HEK293 (cell line): ENCODE results near the gene LCNL1.

Experiments
- BCL11B ChIP-seq: fragments of 450-650 bp; formaldehyde crosslinking; IDR thresholded peaks from 2 replicates; pipeline ENCODE4 v1.5.1; 2016; ENCODE audit warnings: low read depth, missing biosample characterization, missing genetic modification characterization
- KLF1 ChIP-seq: fragments of 450-650 bp; formaldehyde crosslinking; IDR thresholded peaks from 2 replicates; pipeline ENCODE4 v1.5.1; 2016; ENCODE audit warnings: missing biosample characterization, missing genetic modification characterization
- MEIS1 ChIP-seq: sonication (generic); formaldehyde crosslinking; IDR thresholded peaks from 2 replicates; pipeline ENCODE4 v1.8.1; 2022; ENCODE audit warnings: missing genetic modification reagents, mild to moderate bottlenecking, borderline replicate concordance
- PRDM1 ChIP-seq: fragments of 450-650 bp; formaldehyde crosslinking; IDR thresholded peaks from 2 replicates; pipeline ENCODE4; 2016; ENCODE audit warnings: missing biosample characterization, missing genetic modification characterization
- ZBTB1 ChIP-seq: fragments of 450-650 bp; formaldehyde crosslinking; IDR thresholded peaks from 2 replicates; pipeline ENCODE4 v1.5.1; 2016; ENCODE audit warnings: missing biosample characterization, missing genetic modification characterization
- ZFP37 ChIP-seq: fragments of 450-650 bp; formaldehyde crosslinking; IDR thresholded peaks from 2 replicates; pipeline ENCODE4 v1.5.1; 2016; ENCODE audit warnings: missing biosample characterization, missing genetic modification characterization
- ZNF174 ChIP-seq: fragments of 450-650 bp; formaldehyde crosslinking; IDR thresholded peaks from 2 replicates; pipeline ENCODE4 v1.5.0; 2017; ENCODE audit warnings: missing biosample characterization, mild to moderate bottlenecking, missing genetic modification characterization
- ZNF394 ChIP-seq: fragments of 450-650 bp; formaldehyde crosslinking; IDR thresholded peaks from 2 replicates; pipeline ENCODE4 v1.5.1; 2016; ENCODE audit warnings: missing biosample characterization, missing genetic modification characterization, mild to moderate bottlenecking, moderate library complexity, borderline replicate concordance
- ZNF548 ChIP-seq: fragments of 450-650 bp; formaldehyde crosslinking; IDR thresholded peaks from 2 replicates; pipeline ENCODE4 v1.5.1; 2016; ENCODE audit warnings: missing biosample characterization, missing genetic modification characterization
- ZNF600 ChIP-seq: fragments of 450-650 bp; formaldehyde crosslinking; IDR thresholded peaks from 2 replicates; pipeline ENCODE4 v1.5.1; 2016; ENCODE audit warnings: missing biosample characterization, missing genetic modification characterization
- ZNF621 ChIP-seq: fragments of 450-650 bp; formaldehyde crosslinking; IDR thresholded peaks from 2 replicates; pipeline ENCODE4 v1.5.1; 2017; ENCODE audit warnings: missing biosample characterization, missing genetic modification characterization
- ZNF626 ChIP-seq: fragments of 450-650 bp; sonication (Bioruptor Pico); formaldehyde crosslinking; IDR thresholded peaks from 2 replicates; pipeline ENCODE4 v1.5.1; 2018; ENCODE audit warnings: missing biosample characterization, missing genetic modification characterization, inconsistent platforms
- ZNF747 ChIP-seq: fragments of 450-650 bp; formaldehyde crosslinking; IDR thresholded peaks from 2 replicates; pipeline ENCODE4 v1.5.1; 2016; ENCODE audit warnings: missing biosample characterization, missing genetic modification characterization
- ZNF76 ChIP-seq: fragments of 450-650 bp; formaldehyde crosslinking; IDR thresholded peaks from 2 replicates; pipeline ENCODE4; 2016; ENCODE audit warnings: low read depth, missing biosample characterization, missing genetic modification characterization, borderline replicate concordance
- ZNF843 ChIP-seq: fragments of 450-650 bp; formaldehyde crosslinking; IDR thresholded peaks from 2 replicates; pipeline ENCODE4 v1.5.1; 2016; ENCODE audit warnings: missing biosample characterization, missing genetic modification characterization
- TF ChIP-seq, protein P1 (sequence below): fragments of 450-650 bp; formaldehyde crosslinking; IDR thresholded peaks from 2 replicates; pipeline ENCODE4 v1.5.1; 2016; ENCODE audit warnings: missing biosample characterization, missing genetic modification characterization
- TF ChIP-seq, protein P2 (sequence below): fragments of 450-650 bp; formaldehyde crosslinking; IDR thresholded peaks from 2 replicates; pipeline ENCODE4 v1.5.1; 2017; ENCODE audit warnings: missing biosample characterization, mild to moderate bottlenecking, missing genetic modification characterization, moderate library complexity
- TF ChIP-seq, protein P3 (sequence below): fragments of 450-650 bp; formaldehyde crosslinking; IDR thresholded peaks from 2 replicates; pipeline ENCODE4 v1.5.1; 2016; ENCODE audit warnings: missing biosample characterization, missing genetic modification characterization
- TF ChIP-seq, protein P4 (sequence below): fragments of 450-650 bp; formaldehyde crosslinking; optimal IDR thresholded peaks from 2 replicates; pipeline ENCODE3; 2016; ENCODE audit warnings: missing biosample characterization, mild to moderate bottlenecking, missing genetic modification characterization
- TF ChIP-seq, protein P5 (sequence below): fragments of 450-650 bp; formaldehyde crosslinking; IDR thresholded peaks from 2 replicates; pipeline ENCODE4 v1.5.1; 2016; ENCODE audit warnings: missing biosample characterization, missing genetic modification characterization
- TF ChIP-seq, protein P6 (sequence below): fragments of 450-650 bp; formaldehyde crosslinking; IDR thresholded peaks from 2 replicates; pipeline ENCODE4 v1.5.1; 2017; ENCODE audit warnings: missing biosample characterization, missing genetic modification characterization
- TF ChIP-seq, protein P7 (sequence below): fragments of 450-650 bp; formaldehyde crosslinking; IDR thresholded peaks from 2 replicates; pipeline ENCODE4 v1.5.1; 2017; ENCODE audit warnings: missing biosample characterization, missing genetic modification characterization
- TF ChIP-seq, protein P8 (sequence below): fragments of 450-650 bp; formaldehyde crosslinking; IDR thresholded peaks from 2 replicates; pipeline ENCODE4 v1.5.1; 2016; ENCODE audit warnings: missing biosample characterization, missing genetic modification characterization, borderline replicate concordance
- TF ChIP-seq, protein P9 (sequence below): fragments of 450-650 bp; formaldehyde crosslinking; IDR thresholded peaks from 2 replicates; pipeline ENCODE4 v1.5.1; 2017; ENCODE audit warnings: missing biosample characterization, missing genetic modification characterization

LCNL1 gene

DNA sequence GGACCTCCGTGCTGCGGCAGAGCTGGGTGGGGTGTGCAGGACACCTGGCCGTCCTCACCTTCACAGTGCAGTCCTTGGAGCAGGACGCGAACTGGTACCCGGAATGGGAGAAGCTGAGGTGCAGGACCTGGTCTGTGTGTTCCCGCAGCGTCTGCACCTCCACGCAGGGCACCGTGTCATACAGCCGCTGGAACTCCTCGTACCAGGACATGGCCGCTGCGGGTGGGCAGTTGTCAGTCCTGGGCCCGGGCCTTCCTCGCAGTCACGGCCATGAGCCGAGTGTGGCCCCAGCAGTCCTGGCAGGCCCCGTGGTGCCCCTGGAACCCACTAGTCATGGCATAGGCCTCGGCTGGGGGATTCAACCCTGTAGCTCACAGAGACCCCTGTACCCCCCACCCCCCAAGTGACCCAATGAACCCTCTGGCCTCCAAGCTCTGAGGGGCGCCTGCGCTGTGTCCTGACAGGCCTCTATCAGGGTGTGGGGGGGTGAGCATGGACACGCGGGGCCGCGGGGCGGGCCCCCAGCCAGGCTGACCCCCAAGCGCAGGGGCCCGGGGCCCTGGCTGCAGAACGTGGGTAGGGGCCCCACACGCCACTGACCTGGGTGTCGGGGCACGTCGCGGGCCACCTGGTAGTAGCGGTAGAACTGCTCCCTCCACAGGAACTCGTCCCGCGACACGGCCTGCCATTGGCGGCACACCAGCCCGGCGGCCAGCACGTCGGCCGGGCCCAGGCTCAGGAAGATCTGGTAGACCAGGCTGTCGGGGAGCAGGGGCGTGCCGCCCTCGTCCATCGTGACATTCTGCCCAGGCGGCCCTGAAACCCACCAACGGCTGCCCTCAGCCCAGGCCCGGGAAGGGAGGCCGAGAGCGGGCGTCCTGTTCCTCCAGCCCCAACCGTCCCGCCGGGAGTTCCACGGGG lies 39.2 kb upstream of the LCNL1 start (continued):
- TF ChIP-seq ZNF747 (tag by site-specific recombination) (no peak), ZNF843 (tag by site-specific recombination) (no peak), ZNF76 (tag by site-specific recombination) (0 out of 2 replicates have a peak, but pooled peaks have one; percentile 16), ZNF626 (no peak), ZNF174 (tag by site-specific recombination) (no peak), KLF1 (tag by site-specific recombination) (peak; percentile 64), MEIS1 (CRISPR knock-in tag) (no peak), ZFP37 (tag by site-specific recombination) (peak; percentile 65; the same call in 1 of the 2 replicates), BCL11B (no peak), ZBTB1 (tag by site-specific recombination) (no peak), PRDM1 (tag by site-specific recombination) (no peak), ZNF600 (tag by site-specific recombination) (peak; percentile 70; the same call in 1 of the 2 replicates), ZNF548 (tag by site-specific recombination) (no peak), ZNF394 (no peak), ZNF621 (no peak)
- TF ChIP-seq, protein P1, sequence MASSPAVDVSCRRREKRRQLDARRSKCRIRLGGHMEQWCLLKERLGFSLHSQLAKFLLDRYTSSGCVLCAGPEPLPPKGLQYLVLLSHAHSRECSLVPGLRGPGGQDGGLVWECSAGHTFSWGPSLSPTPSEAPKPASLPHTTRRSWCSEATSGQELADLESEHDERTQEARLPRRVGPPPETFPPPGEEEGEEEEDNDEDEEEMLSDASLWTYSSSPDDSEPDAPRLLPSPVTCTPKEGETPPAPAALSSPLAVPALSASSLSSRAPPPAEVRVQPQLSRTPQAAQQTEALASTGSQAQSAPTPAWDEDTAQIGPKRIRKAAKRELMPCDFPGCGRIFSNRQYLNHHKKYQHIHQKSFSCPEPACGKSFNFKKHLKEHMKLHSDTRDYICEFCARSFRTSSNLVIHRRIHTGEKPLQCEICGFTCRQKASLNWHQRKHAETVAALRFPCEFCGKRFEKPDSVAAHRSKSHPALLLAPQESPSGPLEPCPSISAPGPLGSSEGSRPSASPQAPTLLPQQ: 0 out of 2 replicates have a peak, but pooled peaks have one; percentile 20
- TF ChIP-seq, protein P2, sequence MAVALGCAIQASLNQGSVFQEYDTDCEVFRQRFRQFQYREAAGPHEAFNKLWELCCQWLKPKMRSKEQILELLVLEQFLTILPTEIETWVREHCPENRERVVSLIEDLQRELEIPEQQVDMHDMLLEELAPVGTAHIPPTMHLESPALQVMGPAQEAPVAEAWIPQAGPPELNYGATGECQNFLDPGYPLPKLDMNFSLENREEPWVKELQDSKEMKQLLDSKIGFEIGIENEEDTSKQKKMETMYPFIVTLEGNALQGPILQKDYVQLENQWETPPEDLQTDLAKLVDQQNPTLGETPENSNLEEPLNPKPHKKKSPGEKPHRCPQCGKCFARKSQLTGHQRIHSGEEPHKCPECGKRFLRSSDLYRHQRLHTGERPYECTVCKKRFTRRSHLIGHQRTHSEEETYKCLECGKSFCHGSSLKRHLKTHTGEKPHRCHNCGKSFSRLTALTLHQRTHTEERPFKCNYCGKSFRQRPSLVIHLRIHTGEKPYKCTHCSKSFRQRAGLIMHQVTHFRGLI (tag by site-specific recombination): peak; percentile 92
- TF ChIP-seq, protein P3, sequence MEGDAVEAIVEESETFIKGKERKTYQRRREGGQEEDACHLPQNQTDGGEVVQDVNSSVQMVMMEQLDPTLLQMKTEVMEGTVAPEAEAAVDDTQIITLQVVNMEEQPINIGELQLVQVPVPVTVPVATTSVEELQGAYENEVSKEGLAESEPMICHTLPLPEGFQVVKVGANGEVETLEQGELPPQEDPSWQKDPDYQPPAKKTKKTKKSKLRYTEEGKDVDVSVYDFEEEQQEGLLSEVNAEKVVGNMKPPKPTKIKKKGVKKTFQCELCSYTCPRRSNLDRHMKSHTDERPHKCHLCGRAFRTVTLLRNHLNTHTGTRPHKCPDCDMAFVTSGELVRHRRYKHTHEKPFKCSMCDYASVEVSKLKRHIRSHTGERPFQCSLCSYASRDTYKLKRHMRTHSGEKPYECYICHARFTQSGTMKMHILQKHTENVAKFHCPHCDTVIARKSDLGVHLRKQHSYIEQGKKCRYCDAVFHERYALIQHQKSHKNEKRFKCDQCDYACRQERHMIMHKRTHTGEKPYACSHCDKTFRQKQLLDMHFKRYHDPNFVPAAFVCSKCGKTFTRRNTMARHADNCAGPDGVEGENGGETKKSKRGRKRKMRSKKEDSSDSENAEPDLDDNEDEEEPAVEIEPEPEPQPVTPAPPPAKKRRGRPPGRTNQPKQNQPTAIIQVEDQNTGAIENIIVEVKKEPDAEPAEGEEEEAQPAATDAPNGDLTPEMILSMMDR (tag by site-specific recombination): peak; percentile 45
- TF ChIP-seq, protein P4, sequence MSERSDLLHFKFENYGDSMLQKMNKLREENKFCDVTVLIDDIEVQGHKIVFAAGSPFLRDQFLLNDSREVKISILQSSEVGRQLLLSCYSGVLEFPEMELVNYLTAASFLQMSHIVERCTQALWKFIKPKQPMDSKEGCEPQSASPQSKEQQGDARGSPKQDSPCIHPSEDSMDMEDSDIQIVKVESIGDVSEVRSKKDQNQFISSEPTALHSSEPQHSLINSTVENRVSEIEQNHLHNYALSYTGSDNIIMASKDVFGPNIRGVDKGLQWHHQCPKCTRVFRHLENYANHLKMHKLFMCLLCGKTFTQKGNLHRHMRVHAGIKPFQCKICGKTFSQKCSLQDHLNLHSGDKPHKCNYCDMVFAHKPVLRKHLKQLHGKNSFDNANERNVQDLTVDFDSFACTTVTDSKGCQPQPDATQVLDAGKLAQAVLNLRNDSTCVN (tag by site-specific recombination): peak; percentile 42
- TF ChIP-seq, protein P5, sequence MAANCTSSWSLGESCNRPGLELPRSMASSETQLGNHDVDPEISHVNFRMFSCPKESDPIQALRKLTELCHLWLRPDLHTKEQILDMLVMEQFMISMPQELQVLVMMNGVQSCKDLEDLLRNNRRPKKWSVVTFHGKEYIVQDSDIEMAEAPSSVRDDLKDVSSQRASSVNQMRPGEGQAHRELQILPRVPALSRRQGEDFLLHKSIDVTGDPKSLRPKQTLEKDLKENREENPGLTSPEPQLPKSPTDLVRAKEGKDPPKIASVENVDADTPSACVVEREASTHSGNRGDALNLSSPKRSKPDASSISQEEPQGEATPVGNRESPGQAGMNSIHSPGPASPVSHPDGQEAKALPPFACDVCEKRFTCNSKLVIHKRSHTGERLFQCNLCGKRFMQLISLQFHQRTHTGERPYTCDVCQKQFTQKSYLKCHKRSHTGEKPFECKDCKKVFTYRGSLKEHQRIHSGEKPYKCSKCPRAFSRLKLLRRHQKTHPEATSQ: no peak
- TF ChIP-seq, protein P6, sequence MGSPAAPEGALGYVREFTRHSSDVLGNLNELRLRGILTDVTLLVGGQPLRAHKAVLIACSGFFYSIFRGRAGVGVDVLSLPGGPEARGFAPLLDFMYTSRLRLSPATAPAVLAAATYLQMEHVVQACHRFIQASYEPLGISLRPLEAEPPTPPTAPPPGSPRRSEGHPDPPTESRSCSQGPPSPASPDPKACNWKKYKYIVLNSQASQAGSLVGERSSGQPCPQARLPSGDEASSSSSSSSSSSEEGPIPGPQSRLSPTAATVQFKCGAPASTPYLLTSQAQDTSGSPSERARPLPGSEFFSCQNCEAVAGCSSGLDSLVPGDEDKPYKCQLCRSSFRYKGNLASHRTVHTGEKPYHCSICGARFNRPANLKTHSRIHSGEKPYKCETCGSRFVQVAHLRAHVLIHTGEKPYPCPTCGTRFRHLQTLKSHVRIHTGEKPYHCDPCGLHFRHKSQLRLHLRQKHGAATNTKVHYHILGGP (tag by site-specific recombination): no peak
- TF ChIP-seq, protein P7, sequence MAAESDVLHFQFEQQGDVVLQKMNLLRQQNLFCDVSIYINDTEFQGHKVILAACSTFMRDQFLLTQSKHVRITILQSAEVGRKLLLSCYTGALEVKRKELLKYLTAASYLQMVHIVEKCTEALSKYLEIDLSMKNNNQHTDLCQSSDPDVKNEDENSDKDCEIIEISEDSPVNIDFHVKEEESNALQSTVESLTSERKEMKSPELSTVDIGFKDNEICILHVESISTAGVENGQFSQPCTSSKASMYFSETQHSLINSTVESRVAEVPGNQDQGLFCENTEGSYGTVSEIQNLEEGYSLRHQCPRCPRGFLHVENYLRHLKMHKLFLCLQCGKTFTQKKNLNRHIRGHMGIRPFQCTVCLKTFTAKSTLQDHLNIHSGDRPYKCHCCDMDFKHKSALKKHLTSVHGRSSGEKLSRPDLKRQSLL (tag by site-specific recombination): no peak
- TF ChIP-seq, protein P8, sequence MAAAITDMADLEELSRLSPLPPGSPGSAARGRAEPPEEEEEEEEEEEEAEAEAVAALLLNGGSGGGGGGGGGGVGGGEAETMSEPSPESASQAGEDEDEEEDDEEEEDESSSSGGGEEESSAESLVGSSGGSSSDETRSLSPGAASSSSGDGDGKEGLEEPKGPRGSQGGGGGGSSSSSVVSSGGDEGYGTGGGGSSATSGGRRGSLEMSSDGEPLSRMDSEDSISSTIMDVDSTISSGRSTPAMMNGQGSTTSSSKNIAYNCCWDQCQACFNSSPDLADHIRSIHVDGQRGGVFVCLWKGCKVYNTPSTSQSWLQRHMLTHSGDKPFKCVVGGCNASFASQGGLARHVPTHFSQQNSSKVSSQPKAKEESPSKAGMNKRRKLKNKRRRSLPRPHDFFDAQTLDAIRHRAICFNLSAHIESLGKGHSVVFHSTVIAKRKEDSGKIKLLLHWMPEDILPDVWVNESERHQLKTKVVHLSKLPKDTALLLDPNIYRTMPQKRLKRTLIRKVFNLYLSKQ: no peak
- TF ChIP-seq, protein P9, sequence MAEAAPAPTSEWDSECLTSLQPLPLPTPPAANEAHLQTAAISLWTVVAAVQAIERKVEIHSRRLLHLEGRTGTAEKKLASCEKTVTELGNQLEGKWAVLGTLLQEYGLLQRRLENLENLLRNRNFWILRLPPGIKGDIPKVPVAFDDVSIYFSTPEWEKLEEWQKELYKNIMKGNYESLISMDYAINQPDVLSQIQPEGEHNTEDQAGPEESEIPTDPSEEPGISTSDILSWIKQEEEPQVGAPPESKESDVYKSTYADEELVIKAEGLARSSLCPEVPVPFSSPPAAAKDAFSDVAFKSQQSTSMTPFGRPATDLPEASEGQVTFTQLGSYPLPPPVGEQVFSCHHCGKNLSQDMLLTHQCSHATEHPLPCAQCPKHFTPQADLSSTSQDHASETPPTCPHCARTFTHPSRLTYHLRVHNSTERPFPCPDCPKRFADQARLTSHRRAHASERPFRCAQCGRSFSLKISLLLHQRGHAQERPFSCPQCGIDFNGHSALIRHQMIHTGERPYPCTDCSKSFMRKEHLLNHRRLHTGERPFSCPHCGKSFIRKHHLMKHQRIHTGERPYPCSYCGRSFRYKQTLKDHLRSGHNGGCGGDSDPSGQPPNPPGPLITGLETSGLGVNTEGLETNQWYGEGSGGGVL (tag by site-specific recombination): no peak
